Cerebellar cortex (tissue), 1 donor: Measurements from ENCODE around the gene C19orf47.
"Not testable (repeated sequence)": the region's sequence is repeated elsewhere in the genome, so short reads cannot be mapped to it uniquely, and the experiment has no call there.

ENCODE experiments used
- DNase-seq: peaks from one replicate; pipeline ENCODE4 v3.0.0-alpha.2; 2015; ENCODE audit warnings: low spot score

The C19orf47 gene

GRCh38 chr19:40376286-40376862 is 28.2 kb upstream of the C19orf47 start:
- no peak for DNase-seq

GRCh38 chr19:40374084-40374483 is 25.9 kb upstream of the C19orf47 start:
- no peak for DNase-seq

DNA sequence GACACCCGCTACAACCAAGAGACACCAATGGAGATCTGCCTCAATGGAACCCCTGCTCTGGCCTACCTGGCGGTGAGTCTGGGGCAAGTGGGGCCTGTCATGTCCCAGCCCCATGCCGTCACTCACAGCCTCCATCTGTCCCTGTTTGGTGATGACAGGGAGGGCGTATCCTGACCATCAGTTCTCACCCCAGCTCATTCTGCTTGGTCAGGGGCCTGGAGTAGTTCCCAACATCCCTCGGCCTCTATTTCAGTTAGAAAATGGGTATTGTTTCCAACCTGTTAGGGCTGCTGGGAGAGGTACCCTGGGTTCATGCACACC is 23.6 kb upstream of the C19orf47 start:
- DNase-seq, result no peak

DNA sequence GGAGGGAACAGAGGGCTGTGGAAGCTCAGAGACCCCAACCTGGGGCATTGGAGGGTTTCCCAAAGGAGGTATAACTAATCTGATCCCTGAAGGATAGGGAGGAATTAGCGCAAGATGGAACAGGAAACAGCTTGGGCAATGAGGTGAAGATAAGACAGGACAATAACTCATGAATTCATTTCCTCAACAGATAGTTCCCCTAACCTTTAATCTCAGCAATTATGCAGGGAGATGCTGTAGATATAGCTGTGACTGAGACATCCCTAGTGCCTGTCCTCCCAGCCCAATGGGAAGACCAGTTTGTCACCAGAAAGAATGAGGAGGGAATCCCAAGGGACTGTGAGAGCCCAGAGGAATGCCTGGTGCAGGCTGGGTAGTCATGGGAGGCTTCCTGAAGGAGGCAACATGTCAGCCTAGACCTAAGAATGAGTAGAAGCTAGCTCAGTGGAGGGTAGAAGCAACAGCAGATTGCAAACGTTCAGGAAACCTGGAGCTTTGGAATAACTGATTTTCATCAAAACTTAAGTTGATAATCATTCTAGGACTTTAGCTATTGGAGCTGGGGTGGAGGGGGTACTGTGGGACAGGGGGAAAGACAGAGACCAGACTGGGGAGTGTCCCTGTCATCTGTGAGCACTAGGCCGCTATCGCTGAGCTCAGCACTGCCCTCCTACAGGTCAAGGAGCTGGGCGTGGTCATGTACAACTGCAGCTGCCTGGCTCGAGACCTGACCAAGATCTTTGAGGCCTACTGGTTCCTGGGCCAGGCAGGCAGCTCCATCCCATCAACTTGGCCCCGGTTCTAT is 23.0 kb upstream of the C19orf47 start:
- DNase-seq, result no peak

DNA sequence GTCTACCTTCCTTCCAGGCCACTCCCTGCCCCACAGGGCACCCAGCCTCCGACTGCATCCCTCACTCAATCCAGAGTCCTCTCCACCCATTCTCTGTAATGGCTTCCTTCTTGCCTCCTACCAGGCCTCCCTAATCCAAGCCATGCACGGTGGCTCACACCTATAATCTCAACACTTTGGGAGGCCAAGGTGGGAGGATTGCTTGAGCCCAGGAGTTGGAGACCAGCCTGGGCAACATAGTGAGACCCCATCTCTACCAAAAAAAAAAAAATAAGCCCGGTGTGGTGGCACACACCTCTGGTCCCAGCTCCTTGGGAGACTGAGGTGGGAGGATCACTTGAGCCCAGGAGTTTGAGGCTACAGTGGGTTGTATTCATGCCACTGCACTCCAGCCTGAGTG is 22.1 kb upstream of the C19orf47 start:
- not testable (repeated sequence) for DNase-seq

- DNase-seq, result no peak
Observed at GRCh38 chr19:40369797-40370196, 21.6 kb upstream of the C19orf47 start.

DNA sequence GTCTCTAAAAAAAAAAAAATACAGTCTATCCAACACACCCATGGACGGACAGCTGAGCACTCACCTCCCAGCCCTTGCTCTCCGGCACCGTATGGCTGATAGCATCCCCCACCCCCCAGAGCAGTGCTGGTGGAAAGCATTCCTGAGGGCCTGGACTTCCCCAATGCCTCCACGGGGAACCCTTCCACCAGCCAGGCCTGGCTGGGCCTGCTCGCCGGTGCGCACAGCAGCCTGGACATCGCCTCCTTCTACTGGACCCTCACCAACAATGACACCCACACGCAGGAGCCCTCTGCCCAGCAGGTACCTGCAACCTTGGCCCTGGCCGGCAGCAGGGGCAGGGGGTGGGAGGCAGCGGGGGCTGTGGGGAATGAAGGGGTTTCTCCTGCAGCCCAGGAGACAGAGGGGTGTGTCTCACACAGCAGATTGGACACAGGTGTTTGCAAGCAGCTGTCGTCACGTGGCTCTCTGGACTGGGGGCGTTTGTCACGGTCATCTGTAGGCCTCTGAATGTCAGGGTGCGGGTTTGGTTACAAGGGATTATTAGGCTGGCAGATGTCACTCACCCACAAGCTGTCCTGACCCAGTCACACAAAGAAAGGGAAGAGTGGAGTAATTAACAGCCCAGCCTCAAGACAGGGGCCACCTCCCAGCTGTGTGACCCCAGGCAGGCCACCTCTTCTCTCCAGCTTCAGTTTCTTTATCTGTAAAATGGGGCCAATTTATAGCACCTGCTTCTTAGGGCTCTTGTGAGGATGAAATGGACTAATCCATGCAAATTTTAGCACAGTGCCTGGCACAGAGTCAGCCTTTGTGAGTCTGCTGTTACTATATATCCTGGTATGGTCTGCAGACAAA is 19.6 kb upstream of the C19orf47 start:
- DNase-seq, result no peak

- no peak for DNase-seq
Observed at GRCh38 chr19:40366697-40367561, 18.7 kb upstream of the C19orf47 start.

DNA sequence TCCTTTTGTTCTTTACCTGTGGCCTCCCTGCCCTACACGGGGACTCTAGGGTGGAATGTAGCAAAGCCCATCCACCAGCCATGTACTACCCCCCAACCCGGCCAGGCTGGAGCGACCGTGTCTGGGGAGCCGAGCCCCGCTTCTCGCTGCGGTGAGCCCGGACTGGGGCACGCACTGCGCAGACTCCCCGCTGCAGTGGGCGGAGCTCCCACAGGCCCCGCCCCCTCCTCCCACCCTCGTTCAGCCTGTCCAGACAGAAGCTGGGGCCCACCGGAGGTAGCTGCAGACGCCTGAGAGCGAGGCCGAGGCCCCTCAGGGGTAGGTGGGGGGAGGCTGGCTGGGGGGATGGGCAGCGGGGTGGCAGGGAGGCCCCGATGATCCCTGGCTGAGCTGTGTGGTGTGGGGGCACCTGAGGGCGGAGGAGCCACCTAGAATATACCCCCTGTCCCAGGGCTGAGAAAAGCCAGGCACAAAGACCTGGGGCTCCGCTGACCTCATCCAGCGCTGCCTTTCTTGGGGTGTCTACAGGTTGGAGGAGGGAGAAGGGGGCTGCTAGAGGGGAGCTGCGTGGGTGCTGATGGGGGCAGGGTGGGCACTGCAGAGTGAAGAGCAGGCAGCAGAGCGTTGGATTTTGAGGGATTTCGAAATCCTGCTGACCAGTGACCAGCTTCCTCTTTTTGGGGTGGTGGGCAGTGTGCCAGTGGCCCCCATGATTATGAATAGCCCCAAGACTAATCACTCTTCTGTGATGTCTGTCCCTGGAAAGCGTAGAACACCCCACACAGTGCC is 17.6 kb upstream of the C19orf47 start:
- peak; percentile 77 for DNase-seq

- no peak for DNase-seq
Observed at GRCh38 chr19:40365010-40365409, 16.8 kb upstream of the C19orf47 start.

DNA sequence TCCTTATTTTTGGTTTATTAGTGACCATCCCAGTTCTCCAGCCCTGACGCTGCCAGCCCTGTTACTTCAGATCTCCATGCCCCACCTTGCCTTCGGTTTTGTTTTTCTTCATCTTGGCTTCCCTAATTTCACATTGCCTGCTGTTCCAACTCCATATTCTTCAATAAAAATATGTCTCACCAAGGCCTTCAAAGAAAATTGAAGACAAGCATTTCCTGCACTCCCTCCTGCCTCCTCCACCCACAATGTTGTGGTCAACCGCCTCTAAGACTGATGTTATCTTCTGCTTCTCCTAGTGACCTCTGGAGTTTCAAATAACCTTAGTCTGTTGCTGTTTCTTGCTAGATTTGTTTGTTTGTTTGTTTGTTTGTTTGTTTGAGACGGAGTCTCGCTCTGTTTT is 14.9 kb upstream of the C19orf47 start:
- no peak for DNase-seq

GRCh38 chr19:40362160-40362559 is 14.0 kb upstream of the C19orf47 start:
- no peak for DNase-seq

GRCh38 chr19:40360708-40361241 is 12.6 kb upstream of the C19orf47 start:
- DNase-seq, result no peak

DNA sequence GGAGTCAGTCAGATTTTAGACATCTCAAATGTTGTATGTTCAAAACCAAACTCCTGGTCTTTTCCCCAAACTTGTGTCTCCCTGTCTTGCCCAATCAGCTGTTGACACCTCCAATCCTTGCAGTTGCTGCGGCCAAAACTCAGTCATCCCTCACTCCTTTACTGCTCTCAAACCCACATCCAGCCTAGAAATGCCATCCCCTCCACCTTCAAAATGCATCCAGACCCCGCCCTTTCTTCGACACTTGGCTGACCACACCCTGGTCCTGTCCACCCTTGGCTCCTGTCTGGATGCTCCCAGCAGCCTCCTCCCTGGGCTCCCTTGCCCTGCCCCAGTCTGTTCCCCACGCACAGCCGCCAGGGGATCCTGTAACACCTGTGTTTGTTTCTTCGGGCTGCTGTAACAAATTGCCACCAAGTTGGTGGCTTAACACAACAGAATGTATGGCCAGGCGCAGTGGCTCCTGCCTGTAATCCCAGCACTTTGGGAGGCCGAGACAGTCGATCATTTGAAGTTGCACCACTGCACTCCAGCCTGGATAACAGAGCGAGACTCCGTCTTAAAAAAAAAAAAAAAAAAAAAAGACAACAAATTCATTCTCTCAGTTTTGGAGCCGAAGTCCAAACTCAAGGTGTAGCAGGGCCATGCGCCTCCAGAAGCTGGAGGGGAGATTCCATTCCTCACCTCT is 12.0 kb upstream of the C19orf47 start:
- DNase-seq, result no peak

DNA sequence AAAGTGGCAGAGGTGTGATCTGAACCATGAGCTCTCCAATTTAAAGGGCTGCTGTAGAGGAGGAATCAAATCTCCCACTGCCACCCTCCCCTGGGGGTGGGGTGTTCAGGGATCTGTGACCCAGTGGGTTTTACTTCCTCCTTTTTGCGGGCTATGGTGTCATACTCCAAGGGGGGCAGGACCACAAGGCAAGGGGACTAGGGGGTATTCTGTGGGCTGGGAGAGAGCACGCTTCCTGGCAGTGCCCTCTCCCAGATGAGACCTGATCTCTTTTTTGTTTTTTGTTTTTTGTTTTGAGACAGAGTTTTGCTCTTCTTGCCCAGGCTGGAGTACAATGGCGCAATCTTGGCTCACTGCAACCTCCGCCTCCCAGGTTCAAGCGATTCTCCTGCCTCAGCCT is 10.6 kb upstream of the C19orf47 start:
- DNase-seq, result no peak

GRCh38 chr19:40357640-40358039 is 9.4 kb upstream of the C19orf47 start:
- DNase-seq, result no peak

DNA sequence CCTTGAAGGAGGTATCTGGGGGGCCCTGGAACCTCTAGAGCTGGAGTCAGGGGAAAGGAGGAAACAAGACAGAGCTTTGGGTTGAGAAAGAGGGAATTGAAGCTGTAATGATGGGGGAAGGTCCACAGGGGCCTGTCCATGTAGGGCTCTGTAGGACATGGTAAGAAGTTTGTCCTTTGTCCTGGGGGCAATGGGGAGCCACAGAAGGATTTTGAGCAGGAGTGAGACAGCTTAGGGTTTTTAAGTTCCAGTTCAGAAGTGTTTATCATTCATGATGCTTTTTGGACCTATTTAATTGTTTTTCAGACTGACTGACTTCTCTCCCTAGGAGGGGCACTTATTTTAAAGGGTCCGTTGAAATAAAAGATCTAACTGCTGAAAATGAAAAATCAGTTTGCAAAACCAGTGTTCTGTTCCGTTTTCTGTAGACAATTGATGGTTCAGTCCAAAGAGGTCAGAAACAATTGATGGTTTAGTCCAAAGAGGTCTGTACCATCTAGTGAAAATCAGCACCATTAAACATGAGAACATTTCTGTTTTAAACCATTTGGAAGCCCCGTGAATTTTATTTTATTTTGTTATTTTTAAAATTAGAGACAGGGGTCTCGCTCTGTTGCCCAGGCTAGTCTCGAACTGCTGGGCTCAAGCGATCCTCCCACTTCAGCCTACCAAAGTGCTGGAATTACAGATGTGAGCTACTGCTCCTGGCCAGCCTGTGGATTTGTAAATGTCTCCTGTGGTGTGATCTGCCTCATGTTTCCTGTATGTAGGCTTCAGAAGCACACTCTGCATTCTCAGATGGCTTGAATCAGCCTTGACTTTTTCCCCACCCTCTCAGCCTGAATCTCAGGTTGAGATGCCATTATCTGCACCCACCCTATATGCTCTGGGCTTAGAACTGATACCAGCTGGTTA is 8.7 kb upstream of the C19orf47 start:
- no peak for DNase-seq

- DNase-seq, result no peak
Observed at GRCh38 chr19:40355975-40356680, 7.9 kb upstream of the C19orf47 start.
